ENCODE data around the gene OMA1. TPM values are rescaled to one million over a fixed set of nuclear protein-coding genes. Genes with fewer than 3 reads are reported as not detected.

The OMA1 gene
- total and polyA plus RNA-seq, 9 donors = 8.1 to 51.5 (median 35.6) TPM

DNA sequence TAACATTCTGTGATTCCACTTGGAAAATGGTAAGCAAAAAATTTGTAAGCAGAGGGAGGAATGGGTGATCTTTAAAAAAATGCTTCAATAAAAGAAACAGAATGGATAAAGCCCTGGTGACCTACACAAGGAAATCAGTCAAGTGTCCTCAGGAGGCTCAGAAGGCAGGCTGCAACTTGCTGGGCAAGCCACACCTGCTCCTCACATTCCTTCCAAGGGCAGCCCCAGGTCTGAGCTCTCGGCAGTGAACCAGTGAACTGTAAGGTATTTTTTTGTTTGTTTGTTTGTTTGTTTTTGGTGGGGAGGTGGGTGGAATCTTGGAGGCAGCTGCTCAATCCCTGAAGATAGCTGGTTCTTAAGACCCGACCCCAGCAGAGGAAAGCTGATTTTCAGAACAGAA, 26.2 kb upstream of the OMA1 start:
- Histone ChIP-seq H3K27me3 (no peaks in the 10 kb centered on the region), H3K4me3 (no peak overlapping the region)
- 66 to 79% (median 68%) methylated on average over 2 of the region's 2 CpGs for WGBS, 3 donors

DNA sequence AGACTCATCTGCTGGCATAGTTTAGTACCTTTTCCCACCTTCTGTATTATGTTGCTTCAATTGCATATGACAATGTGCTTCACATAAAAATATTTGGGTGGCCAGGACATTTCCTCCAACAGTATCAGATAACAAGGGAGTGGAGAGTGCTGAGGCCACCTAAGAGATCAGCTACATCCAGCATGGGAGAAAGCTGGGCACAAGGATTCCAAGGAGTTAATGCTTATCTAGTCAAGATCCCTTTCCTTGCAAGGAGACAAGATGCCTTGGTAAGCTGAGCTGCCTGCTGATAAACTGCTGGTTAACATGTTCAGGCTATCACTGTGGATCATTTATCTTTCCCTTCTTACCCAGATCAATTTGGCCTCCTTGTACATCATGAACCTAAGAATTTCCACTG, 25.1 kb upstream of the OMA1 start:
- TF ChIP-seq, protein P1, sequence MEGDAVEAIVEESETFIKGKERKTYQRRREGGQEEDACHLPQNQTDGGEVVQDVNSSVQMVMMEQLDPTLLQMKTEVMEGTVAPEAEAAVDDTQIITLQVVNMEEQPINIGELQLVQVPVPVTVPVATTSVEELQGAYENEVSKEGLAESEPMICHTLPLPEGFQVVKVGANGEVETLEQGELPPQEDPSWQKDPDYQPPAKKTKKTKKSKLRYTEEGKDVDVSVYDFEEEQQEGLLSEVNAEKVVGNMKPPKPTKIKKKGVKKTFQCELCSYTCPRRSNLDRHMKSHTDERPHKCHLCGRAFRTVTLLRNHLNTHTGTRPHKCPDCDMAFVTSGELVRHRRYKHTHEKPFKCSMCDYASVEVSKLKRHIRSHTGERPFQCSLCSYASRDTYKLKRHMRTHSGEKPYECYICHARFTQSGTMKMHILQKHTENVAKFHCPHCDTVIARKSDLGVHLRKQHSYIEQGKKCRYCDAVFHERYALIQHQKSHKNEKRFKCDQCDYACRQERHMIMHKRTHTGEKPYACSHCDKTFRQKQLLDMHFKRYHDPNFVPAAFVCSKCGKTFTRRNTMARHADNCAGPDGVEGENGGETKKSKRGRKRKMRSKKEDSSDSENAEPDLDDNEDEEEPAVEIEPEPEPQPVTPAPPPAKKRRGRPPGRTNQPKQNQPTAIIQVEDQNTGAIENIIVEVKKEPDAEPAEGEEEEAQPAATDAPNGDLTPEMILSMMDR (IDR thresholded peaks at IDR 0.05) = no peak
- no peak for TF ChIP-seq EP300 (IDR thresholded peaks at IDR 0.05)
- no peaks in the 10 kb centered on the region for H3K36me3 ChIP-seq
- H3K27ac ChIP-seq = no peak overlapping the region
- peaks cover 5% of the 10 kb centered on the region for H3K4me1 ChIP-seq (ENCODE audit: insufficient read depth)
- no peaks in the 10 kb centered on the region for H3K27me3 ChIP-seq
- no peaks in the 10 kb centered on the region for H3K9me3 ChIP-seq
- H3K4me3 ChIP-seq = no peak overlapping the region
- intact Hi-C loops (cut with DNase I) = no loop called here
- no peak for DNase-seq

More for the DNA sequence above, 26.2 kb upstream of the OMA1 start:
- Histone ChIP-seq H3K4me1 (ENCODE audit: insufficient read depth) (peaks cover 6% of the 10 kb centered on the region), H3K36me3 (no peaks in the 10 kb centered on the region), H3K9me3 (no peaks in the 10 kb centered on the region), H3K27ac (no peak overlapping the region)
- no peak for DNase-seq
- TF ChIP-seq, protein P1 (IDR thresholded peaks at IDR 0.05) = no peak
- TF ChIP-seq POLR2A (IDR thresholded peaks at IDR 0.05) (no peak), EP300 (IDR thresholded peaks at IDR 0.05) (no peak)
- intact Hi-C loops (cut with DNase I) = no loop called here

DNA sequence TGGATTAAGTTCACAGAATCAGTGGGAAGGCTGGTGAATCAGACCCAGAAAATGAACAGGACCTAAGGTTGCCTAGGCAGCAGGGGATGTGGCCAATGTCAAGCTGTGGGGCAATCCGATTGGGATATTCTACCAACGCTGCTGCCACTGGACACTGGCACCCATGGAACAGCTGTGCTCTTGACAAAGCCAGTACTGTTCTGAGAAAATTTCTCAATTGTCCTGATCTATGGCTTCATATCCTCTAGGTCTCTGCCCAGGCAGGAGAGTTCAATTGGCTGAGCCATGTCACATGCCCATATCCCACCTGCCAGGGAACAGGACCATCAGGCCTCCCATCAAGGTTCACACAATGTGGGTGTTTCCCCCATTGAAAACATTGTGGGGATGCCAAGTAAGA, 24.3 kb upstream of the OMA1 start:
- DNase-seq = no peak
- H3K36me3 ChIP-seq = no peaks in the 10 kb centered on the region
- TF ChIP-seq, protein P1 (IDR thresholded peaks at IDR 0.05) = no peak
- WGBS, 3 donors = 90 to 96% (median 95%) methylated on average over 2 of the region's 2 CpGs
- intact Hi-C loops (cut with DNase I) = no loop called here
- no peaks in the 10 kb centered on the region for H3K9me3 ChIP-seq
- H3K27ac ChIP-seq = no peak overlapping the region
- H3K4me1 ChIP-seq (ENCODE audit: insufficient read depth) = no peaks in the 10 kb centered on the region
- no peaks in the 10 kb centered on the region for H3K27me3 ChIP-seq
- no peak overlapping the region for H3K4me3 ChIP-seq

DNA sequence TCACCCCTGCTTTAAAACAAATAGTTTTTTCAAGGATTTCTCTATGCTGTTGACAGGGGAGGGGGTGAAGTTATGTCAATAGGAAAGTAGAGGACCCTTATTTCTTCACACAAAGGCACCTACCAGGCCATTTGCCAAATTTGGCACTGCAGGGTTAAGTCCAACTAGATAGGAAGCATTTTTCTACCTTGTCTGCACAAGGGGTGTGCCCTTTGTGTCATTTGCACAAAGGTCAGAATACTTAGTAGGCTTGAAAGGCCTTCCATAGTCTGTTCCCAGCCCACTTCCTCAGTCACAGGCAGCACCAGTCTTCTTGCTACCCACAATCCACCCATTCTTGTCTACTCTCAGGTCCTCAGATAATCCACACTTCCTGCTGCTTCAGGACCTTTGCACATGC, 23.6 kb upstream of the OMA1 start:
- Histone ChIP-seq H3K27ac (no peak overlapping the region), H3K36me3 (no peaks in the 10 kb centered on the region), H3K9me3 (no peaks in the 10 kb centered on the region), H3K4me3 (no peak overlapping the region), H3K4me1 (ENCODE audit: insufficient read depth) (no peaks in the 10 kb centered on the region), H3K27me3 (no peaks in the 10 kb centered on the region)
- no peak for DNase-seq
- intact Hi-C loops (cut with DNase I) = no loop called here
- TF ChIP-seq, protein P1 (IDR thresholded peaks at IDR 0.05) = no peak
- TF ChIP-seq POLR2A (IDR thresholded peaks at IDR 0.05) (no peak), EP300 (IDR thresholded peaks at IDR 0.05) (no peak)

DNA sequence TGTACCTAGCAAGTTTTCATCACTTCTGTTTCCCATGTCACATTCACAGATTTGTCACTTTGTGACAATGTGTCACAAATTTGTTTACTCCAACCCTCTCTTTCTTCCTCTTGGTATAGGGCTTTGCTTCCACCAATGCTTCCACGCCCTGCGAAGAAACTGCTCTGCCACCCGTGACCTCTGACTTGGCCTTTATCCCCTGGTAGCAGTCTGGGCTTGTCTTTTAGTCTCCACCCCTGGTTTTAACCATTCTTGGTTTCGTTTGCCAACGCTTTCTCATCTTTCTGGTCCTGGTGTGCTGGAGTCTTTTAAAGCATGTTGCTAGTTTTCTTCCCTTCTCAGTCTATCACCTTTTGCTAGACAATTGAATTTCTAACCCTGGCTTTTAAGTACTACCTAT, 22.4 kb upstream of the OMA1 start:
- Histone ChIP-seq H3K36me3 (no peaks in the 10 kb centered on the region), H3K9me3 (no peaks in the 10 kb centered on the region), H3K27me3 (no peaks in the 10 kb centered on the region), H3K4me3 (no peak overlapping the region), H3K4me1 (ENCODE audit: insufficient read depth) (no peaks in the 10 kb centered on the region), H3K27ac (no peak overlapping the region)
- DNase-seq = no peak
- intact Hi-C loops (cut with DNase I) = no loop called here
- 80 to 84% (median 80%) methylated on average over 5 of the region's 5 CpGs for WGBS, 3 donors
- TF ChIP-seq POLR2A (IDR thresholded peaks at IDR 0.05) (no peak), EP300 (IDR thresholded peaks at IDR 0.05) (no peak)
- TF ChIP-seq, protein P1 (IDR thresholded peaks at IDR 0.05) = no peak

All from ovary (tissue), 9 donors.